Transverse colon (tissue), 3 donors: ENCODE data around the gene CNTD1.

Experiments
- EP300 ChIP-seq: sonication (generic); formaldehyde crosslinking; IDR thresholded peaks from one replicate; pipeline ENCODE4 v1.6.1; 2017; ENCODE audit warnings: antibody characterized with exemption, low read depth
- TF ChIP-seq, protein P1 (sequence below), 5 experiments: fragments of 200-600 bp in 3 of 5; fragments of 450-650 bp in 2 of 5; sonication (generic) in 3 of 5; IDR thresholded peaks; 1 replicate in 2 of 5; 2 replicates in 3 of 5; pipeline ENCODE4 v1.5.1; 2016 to 2017; ENCODE audit warnings: antibody characterized with exemption in 5 of 5, inconsistent platforms in 3 of 5, mild to moderate bottlenecking in 2 of 5, moderate library complexity in 1 of 5

- no peak for TF ChIP-seq EP300
- TF ChIP-seq, protein P1, sequence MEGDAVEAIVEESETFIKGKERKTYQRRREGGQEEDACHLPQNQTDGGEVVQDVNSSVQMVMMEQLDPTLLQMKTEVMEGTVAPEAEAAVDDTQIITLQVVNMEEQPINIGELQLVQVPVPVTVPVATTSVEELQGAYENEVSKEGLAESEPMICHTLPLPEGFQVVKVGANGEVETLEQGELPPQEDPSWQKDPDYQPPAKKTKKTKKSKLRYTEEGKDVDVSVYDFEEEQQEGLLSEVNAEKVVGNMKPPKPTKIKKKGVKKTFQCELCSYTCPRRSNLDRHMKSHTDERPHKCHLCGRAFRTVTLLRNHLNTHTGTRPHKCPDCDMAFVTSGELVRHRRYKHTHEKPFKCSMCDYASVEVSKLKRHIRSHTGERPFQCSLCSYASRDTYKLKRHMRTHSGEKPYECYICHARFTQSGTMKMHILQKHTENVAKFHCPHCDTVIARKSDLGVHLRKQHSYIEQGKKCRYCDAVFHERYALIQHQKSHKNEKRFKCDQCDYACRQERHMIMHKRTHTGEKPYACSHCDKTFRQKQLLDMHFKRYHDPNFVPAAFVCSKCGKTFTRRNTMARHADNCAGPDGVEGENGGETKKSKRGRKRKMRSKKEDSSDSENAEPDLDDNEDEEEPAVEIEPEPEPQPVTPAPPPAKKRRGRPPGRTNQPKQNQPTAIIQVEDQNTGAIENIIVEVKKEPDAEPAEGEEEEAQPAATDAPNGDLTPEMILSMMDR (IDR thresholded peaks at IDR 0.05) = no peak
Measured at GRCh38 chr17:42844271-42844670, 45.6 kb downstream of the CNTD1 start, which contains the start of gene AOC2.
